ENCODE results near the gene TTLL11. TPM values are rescaled to one million over a fixed set of nuclear protein-coding genes. Genes with fewer than 3 reads are reported as not detected.

TTLL11 gene
- total RNA-seq, 1 experiment from 2014 or later = 2.3 TPM

DNA sequence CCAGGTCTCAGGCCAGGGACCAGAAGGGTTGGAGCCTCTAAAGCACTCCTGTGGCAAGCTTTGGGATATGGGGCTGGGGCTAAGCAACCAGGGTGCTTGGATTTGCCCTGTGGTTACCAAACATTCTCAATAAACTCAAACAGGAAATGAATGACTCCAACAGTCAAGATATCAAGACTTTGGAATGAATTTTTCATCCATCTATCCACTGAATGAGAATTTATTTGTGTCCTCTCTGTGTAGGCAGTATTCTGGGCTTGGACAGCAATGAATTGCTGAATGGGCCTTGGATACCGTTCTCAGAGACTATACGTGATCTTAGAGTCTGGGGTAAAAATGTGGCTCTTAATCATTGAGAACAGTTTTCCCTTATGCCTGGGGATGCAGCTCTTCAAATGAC lies 229.2 kb downstream of the TTLL11 start:
- CTCF ChIA-PET = no interaction called here
- Histone ChIP-seq H3K9me2 (ENCODE audit: insufficient read depth) (no peaks in the 10 kb centered on the region), H3K27me3 (ENCODE audit: insufficient read depth, low read depth) (no peaks in the 10 kb centered on the region), H3K4me2 (no peak overlapping the region), H3K27ac (no peak overlapping the region), H3K36me3 (ENCODE audit: low read depth) (no peaks in the 10 kb centered on the region), H3F3A (ENCODE audit: insufficient read depth, low read depth) (no peaks in the 10 kb centered on the region), H4K20me1 (ENCODE audit: insufficient read depth) (no peaks in the 10 kb centered on the region), H3K4me3 (no peak overlapping the region), H3K79me2 (ENCODE audit: low read depth) (no peaks in the 10 kb centered on the region), H2AFZ (no peak overlapping the region), H3K9me3 (ENCODE audit: insufficient read depth, low read depth) (no peaks in the 10 kb centered on the region), H3K4me1 (replicated peaks; ENCODE audit: insufficient read depth) (no peaks in the 10 kb centered on the region)
- BruUV-seq (replicated peaks) = no TSS peak
- no peak for DNase-seq
- intact Hi-C loops (cut with micrococcal nuclease; ENCODE audit: unreplicated experiment) = loop anchor here (10.0 kb wide), 1 partner anchor 111 kb away; no protein-coding TSS in a partner anchor
- TF ChIP-seq EZH2 (IDR thresholded peaks at IDR 0.05; ENCODE audit: low read depth) = no peak
- TF ChIP-seq, protein P1, sequence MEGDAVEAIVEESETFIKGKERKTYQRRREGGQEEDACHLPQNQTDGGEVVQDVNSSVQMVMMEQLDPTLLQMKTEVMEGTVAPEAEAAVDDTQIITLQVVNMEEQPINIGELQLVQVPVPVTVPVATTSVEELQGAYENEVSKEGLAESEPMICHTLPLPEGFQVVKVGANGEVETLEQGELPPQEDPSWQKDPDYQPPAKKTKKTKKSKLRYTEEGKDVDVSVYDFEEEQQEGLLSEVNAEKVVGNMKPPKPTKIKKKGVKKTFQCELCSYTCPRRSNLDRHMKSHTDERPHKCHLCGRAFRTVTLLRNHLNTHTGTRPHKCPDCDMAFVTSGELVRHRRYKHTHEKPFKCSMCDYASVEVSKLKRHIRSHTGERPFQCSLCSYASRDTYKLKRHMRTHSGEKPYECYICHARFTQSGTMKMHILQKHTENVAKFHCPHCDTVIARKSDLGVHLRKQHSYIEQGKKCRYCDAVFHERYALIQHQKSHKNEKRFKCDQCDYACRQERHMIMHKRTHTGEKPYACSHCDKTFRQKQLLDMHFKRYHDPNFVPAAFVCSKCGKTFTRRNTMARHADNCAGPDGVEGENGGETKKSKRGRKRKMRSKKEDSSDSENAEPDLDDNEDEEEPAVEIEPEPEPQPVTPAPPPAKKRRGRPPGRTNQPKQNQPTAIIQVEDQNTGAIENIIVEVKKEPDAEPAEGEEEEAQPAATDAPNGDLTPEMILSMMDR (conservative IDR thresholded peaks at IDR 0.05) = no peak
- POLR2A ChIA-PET (ENCODE audit: unreplicated experiment) = no interaction called here

GRCh38 chr9:121862371-121863332 lies 230.5 kb downstream of the TTLL11 start:
- intact Hi-C loops (cut with micrococcal nuclease; ENCODE audit: unreplicated experiment) = loop anchor here (10.0 kb wide), 1 partner anchor 112 kb away; no protein-coding TSS in a partner anchor
- H3K4me3 ChIP-seq = no peak overlapping the region
- CTCF ChIA-PET = interaction anchor here (1.1 kb wide), 2 partner anchors 36 to 119 kb away, joined by 3 to 6 read pairs; no protein-coding TSS in a partner anchor
- H3K27me3 ChIP-seq (ENCODE audit: insufficient read depth, low read depth) = no peaks in the 10 kb centered on the region
- H3K4me1 ChIP-seq (replicated peaks; ENCODE audit: insufficient read depth) = no peaks in the 10 kb centered on the region
- H4K20me1 ChIP-seq (ENCODE audit: insufficient read depth) = no peaks in the 10 kb centered on the region
- no peak overlapping the region for H3K4me2 ChIP-seq
- H3K79me2 ChIP-seq (ENCODE audit: low read depth) = no peaks in the 10 kb centered on the region
- H2AFZ ChIP-seq = no peak overlapping the region
- no peak for TF ChIP-seq EZH2 (IDR thresholded peaks at IDR 0.05; ENCODE audit: low read depth)
- TF ChIP-seq, protein P1 (conservative IDR thresholded peaks at IDR 0.05) = no peak
- no peak for DNase-seq
- POLR2A ChIA-PET (ENCODE audit: unreplicated experiment) = no interaction called here
- no peaks in the 10 kb centered on the region for H3F3A ChIP-seq (ENCODE audit: insufficient read depth, low read depth)
- no TSS peak for BruUV-seq (replicated peaks)
- H3K9me2 ChIP-seq (ENCODE audit: insufficient read depth) = no peaks in the 10 kb centered on the region
- no peaks in the 10 kb centered on the region for H3K36me3 ChIP-seq (ENCODE audit: low read depth)
- H3K27ac ChIP-seq = no peak overlapping the region
- H3K9me3 ChIP-seq (ENCODE audit: insufficient read depth, low read depth) = no peaks in the 10 kb centered on the region

DNA sequence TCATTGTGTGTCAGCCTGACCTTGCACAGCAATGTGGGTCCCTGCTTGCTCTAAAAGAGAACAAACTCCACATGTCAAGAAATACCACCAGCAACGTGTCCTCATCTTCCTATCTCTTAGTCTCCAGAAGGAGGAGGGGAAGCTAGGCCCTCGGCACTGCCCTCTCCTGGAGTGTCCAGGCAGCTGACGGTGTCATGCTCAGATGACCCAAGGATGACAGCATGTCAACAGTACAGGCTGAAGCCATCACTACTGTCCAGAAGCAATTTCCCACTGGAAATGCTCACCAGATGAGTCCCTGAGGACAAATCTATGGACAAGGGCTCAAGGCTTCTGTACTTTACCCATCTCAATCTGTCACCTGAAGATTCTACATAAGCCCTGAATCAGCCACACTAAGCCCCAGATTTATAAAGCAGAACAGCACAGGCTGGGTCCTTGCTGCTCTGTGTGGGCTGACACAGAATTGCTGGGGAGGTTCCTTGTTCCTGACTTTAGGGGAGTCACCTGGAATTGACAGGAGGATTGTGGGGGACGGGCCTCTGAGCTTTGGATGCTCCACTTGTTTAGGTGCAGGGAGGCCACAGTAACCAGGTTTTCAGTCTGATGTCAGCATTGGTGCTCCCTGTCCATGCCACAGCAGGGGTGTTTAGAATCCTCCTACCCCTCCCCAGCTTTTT lies 231.5 kb downstream of the TTLL11 start:
- Histone ChIP-seq H4K20me1 (ENCODE audit: insufficient read depth) (no peaks in the 10 kb centered on the region), H3K36me3 (ENCODE audit: low read depth) (no peaks in the 10 kb centered on the region), H3K9me3 (ENCODE audit: insufficient read depth, low read depth) (no peaks in the 10 kb centered on the region), H3K79me2 (ENCODE audit: low read depth) (no peaks in the 10 kb centered on the region), H3K4me3 (no peak overlapping the region), H3K27ac (no peak overlapping the region), H3K4me1 (replicated peaks; ENCODE audit: insufficient read depth) (no peaks in the 10 kb centered on the region), H2AFZ (no peak overlapping the region), H3K27me3 (ENCODE audit: insufficient read depth, low read depth) (no peaks in the 10 kb centered on the region), H3F3A (ENCODE audit: insufficient read depth, low read depth) (no peaks in the 10 kb centered on the region), H3K4me2 (no peak overlapping the region), H3K9me2 (ENCODE audit: insufficient read depth) (no peaks in the 10 kb centered on the region)
- ChIA-PET CTCF (interaction anchor here (0.6 to 1.1 kb wide), 4 partner anchors 37 to 362 kb away, joined by 3 to 6 read pairs (median 4); partner anchors contain the start of gene GGTA1), POLR2A (ENCODE audit: unreplicated experiment) (no interaction called here)
- intact Hi-C loops (cut with micrococcal nuclease; ENCODE audit: unreplicated experiment) = loop anchor here (1.0 to 10.0 kb wide), 2 partner anchors 113 to 169 kb away; no protein-coding TSS in a partner anchor
- no peak for TF ChIP-seq EZH2 (IDR thresholded peaks at IDR 0.05; ENCODE audit: low read depth)
- TF ChIP-seq, protein P1 (conservative IDR thresholded peaks at IDR 0.05) = peak; percentile 61
- BruUV-seq (replicated peaks) = no TSS peak
- peak in 1 of 2 experiments; percentile 28 for DNase-seq

Data from PC-9 (cell line).